H1 (cell line): ENCODE measurements around the gene RIMS1. TPM values are rescaled to one million over a fixed set of nuclear protein-coding genes. Genes with fewer than 3 reads are reported as not detected.

Source experiments
- BCL11A ChIP-seq, 2 experiments: IDR thresholded peaks; one replicate each; pipeline ENCODE4 v1.6.1; 2011; ENCODE audit warnings: low read depth in 2 of 2, low read length in 2 of 2, mild to moderate bottlenecking in 2 of 2
- CBX5 ChIP-seq: fragments of 300-800, 300-1000 bp; sonication (generic); IDR thresholded peaks from 2 replicates; pipeline ENCODE4 v1.7.1; 2016; ENCODE audit warnings: antibody characterized with exemption, low read length, low read depth
- CHD2 ChIP-seq: IDR thresholded peaks from 2 replicates; pipeline ENCODE4 v1.6.1; 2012; ENCODE audit warnings: low read length, improper control_type of control experiment
- E2F6 ChIP-seq: IDR thresholded peaks from 2 replicates; pipeline ENCODE4 v1.6.1; 2012; ENCODE audit warnings: inconsistent platforms
- FOSL1 ChIP-seq: IDR thresholded peaks from 2 replicates; pipeline ENCODE4 v1.6.1; 2011; ENCODE audit warnings: mild to moderate bottlenecking, low read depth, low read length, moderate library complexity; ENCODE audit not compliant: insufficient read depth
- GABPA ChIP-seq: IDR thresholded peaks from 2 replicates; pipeline ENCODE4 v1.6.1; 2011; ENCODE audit warnings: mild to moderate bottlenecking, low read length, moderate library complexity, borderline replicate concordance; ENCODE audit not compliant: insufficient read depth
- GTF2F1 ChIP-seq: IDR thresholded peaks from 2 replicates; pipeline ENCODE4 v1.6.1; 2012; ENCODE audit warnings: low read depth, low read length, improper control_type of control experiment, borderline replicate concordance
- JUN ChIP-seq: IDR thresholded peaks from 2 replicates; pipeline ENCODE4 v1.6.1; 2011; ENCODE audit warnings: low read depth, mild to moderate bottlenecking, improper control_type of control experiment, low read length
- JUND ChIP-seq: IDR thresholded peaks from 2 replicates; pipeline ENCODE4 v1.6.1; 2011; ENCODE audit warnings: mild to moderate bottlenecking, improper control_type of control experiment, low read length
- KDM1A ChIP-seq: fragments of 200-600, 300-600 bp; sonication (generic); IDR thresholded peaks from 2 replicates; pipeline ENCODE4 v1.7.1; 2016; ENCODE audit warnings: mild to moderate bottlenecking, low read length, borderline replicate concordance
- KDM4A ChIP-seq: IDR thresholded peaks from one replicate; pipeline ENCODE4 v1.7.1; 2012; ENCODE audit warnings: low read depth, mild to moderate bottlenecking, moderate library complexity, low read length, inconsistent platforms; ENCODE audit not compliant: severe bottlenecking
- MAFK ChIP-seq: IDR thresholded peaks from 2 replicates; pipeline ENCODE4 v1.6.1; 2012; ENCODE audit warnings: low read depth, mild to moderate bottlenecking, improper control_type of control experiment, low read length
- PHF8 ChIP-seq: fragments of 200-600 bp; sonication (generic); conservative IDR thresholded peaks from 2 replicates; pipeline ENCODE4 v1.7.1; 2012; ENCODE audit warnings: low read depth, mild to moderate bottlenecking, inconsistent platforms, low read length, moderate library complexity
- POLR2AphosphoS5 ChIP-seq: IDR thresholded peaks from 2 replicates; pipeline ENCODE4 v1.6.1; 2011; ENCODE audit warnings: low read depth, low read length
- POU5F1 ChIP-seq: IDR thresholded peaks from 2 replicates; pipeline ENCODE4 v1.6.1; 2011; ENCODE audit warnings: low read depth, mild to moderate bottlenecking, low read length, moderate library complexity
- RNF2 ChIP-seq: fragments of 200-900, 300-1000 bp; sonication (generic); IDR thresholded peaks from 2 replicates; pipeline ENCODE4 v1.7.1; 2016; ENCODE audit warnings: borderline replicate concordance, low read depth, mild to moderate bottlenecking, antibody characterized with exemption, low read length; ENCODE audit not compliant: poor library complexity, severe bottlenecking; ENCODE audit errors: missing control alignments
- RXRA ChIP-seq: IDR thresholded peaks from 2 replicates; pipeline ENCODE4 v1.6.1; 2011; ENCODE audit warnings: low read depth, mild to moderate bottlenecking, low read length, moderate library complexity; ENCODE audit not compliant: insufficient read depth
- SIN3A ChIP-seq, 2 experiments: IDR thresholded peaks in 1 of 2; conservative IDR thresholded peaks in 1 of 2; 2 replicates each; pipeline ENCODE4 v1.6.1; 2011 to 2012; ENCODE audit warnings: low read length in 2 of 2, improper control_type of control experiment in 1 of 2, low read depth in 1 of 2, mild to moderate bottlenecking in 1 of 2
- SIRT6 ChIP-seq: IDR thresholded peaks from one replicate; pipeline ENCODE4 v1.7.1; 2012; ENCODE audit warnings: low read length, inconsistent platforms
- SP2 ChIP-seq: IDR thresholded peaks from 2 replicates; pipeline ENCODE4 v1.6.1; 2012; ENCODE audit warnings: mild to moderate bottlenecking, low read length, inconsistent platforms
- SP4 ChIP-seq: IDR thresholded peaks from 2 replicates; pipeline ENCODE4 v1.6.1; 2012; ENCODE audit warnings: low read length, inconsistent platforms
- TAF1 ChIP-seq: IDR thresholded peaks from 2 replicates; pipeline ENCODE4 v1.6.1; 2011; ENCODE audit warnings: mild to moderate bottlenecking, low read depth, low read length
- YY1 ChIP-seq: IDR thresholded peaks from 2 replicates; pipeline ENCODE4 v1.6.1; 2011; ENCODE audit warnings: low read depth, mild to moderate bottlenecking, low read length
- polyA plus RNA-seq, 7 experiments: library from polyadenylated mRNA; depleted of rRNA in 3 of 7; stranded (reverse) in 5 of 7; unstranded in 2 of 7; fragments of >200 nt in 5 of 7; fragments of 200-250 nt in 2 of 7; gene quantifications; 1 replicate in 5 of 7; 2 replicates in 1 of 7; 4 replicates in 1 of 7; pipeline versions ENCODE4 v1.2.1 to v1.2.3, GENCODE V29; 2011 to 2013; ENCODE audit warnings: missing spikeins in 2 of 7, mixed read lengths in 2 of 7
- total RNA-seq: library from RNA; stranded (reverse); fragmentation: NEBNext Ultra II Directional; extraction: Animal tissue kit (Norgen Biotek cat#: 25700); gene quantifications from 2 replicates; pipeline ENCODE4 v1.2.1, GENCODE V29; 2021

RIMS1 gene
- total and polyA plus RNA-seq, 2 of the 8 experiments (the other 6 are each of a cell fraction or from before 2014, with no cell fraction given): 0.63 to 2.3 TPM

DNA sequence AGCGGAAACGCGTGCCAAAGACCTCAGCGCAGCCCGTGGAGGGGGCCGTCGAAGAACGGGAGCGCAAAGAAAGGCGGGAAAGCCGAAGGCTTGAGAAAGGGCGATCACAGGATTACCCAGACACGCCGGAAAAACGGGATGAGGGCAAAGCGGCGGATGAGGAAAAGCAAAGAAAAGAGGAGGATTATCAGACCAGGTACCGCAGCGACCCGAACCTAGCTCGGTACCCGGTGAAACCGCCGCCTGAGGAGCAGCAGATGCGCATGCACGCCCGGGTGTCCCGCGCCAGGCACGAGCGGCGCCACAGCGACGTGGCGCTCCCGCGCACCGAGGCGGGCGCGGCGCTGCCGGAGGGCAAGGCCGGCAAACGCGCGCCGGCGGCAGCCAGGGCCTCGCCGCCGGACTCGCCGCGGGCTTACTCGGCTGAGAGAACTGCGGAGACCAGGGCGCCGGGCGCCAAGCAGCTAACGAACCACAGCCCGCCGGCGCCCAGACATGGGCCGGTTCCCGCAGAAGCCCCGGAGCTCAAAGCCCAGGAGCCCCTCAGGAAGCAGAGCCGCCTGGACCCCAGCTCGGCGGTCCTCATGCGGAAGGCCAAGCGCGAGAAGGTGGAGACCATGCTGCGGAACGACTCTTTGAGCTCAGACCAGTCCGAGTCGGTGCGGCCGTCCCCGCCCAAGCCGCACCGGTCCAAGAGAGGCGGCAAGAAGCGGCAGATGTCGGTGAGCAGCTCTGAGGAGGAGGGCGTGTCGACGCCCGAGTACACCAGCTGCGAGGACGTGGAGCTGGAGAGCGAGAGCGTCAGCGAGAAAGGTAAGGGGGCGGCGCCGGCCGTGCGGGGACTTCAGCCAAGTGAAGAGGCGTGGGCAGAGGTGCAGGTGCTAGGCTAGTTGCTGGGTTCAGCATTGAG lies 296.2 kb downstream of the RIMS1 start (continued):
- TF ChIP-seq SP2: no peak
- no peak for TF ChIP-seq SIRT6
- no peak for TF ChIP-seq JUN
- TF ChIP-seq POLR2AphosphoS5: no peak
- TF ChIP-seq POU5F1: no peak
- TF ChIP-seq GTF2F1: no peak
- TF ChIP-seq YY1: no peak
- TF ChIP-seq RNF2: peak; percentile 72
- TF ChIP-seq RXRA: no peak
- TF ChIP-seq MAFK: no peak
- TF ChIP-seq FOSL1: no peak
- TF ChIP-seq KDM4A: peak; percentile 98
- TF ChIP-seq CBX5: no peak
- no peak for TF ChIP-seq JUND
- TF ChIP-seq SP4: no peak
- TF ChIP-seq BCL11A (IDR thresholded peaks at IDR 0.05; ENCODE audit: low read depth in 2 of 2, low read length in 2 of 2): no peak
- peak; percentile 26; the same call in 1 of the 2 replicates for TF ChIP-seq PHF8
- TF ChIP-seq E2F6: peak; percentile 99
- TF ChIP-seq KDM1A: no peak
- peak in 1 of 2 experiments; percentile 44; a peak in 1 of 4 replicates for TF ChIP-seq SIN3A (conservative IDR thresholded peaks at IDR 0.05 in 1 of 2, IDR thresholded peaks at IDR 0.05 in 1 of 2; ENCODE audit: low read depth in 1 of 2, low read length in 2 of 2)
- no peak for TF ChIP-seq GABPA
- TF ChIP-seq TAF1: peak; percentile 60; the same call in 1 of the 2 replicates
- TF ChIP-seq CHD2: no peak
